Stomach (tissue), 9 donors: ENCODE results near the gene FAM120A. TPM values are rescaled to one million over a fixed set of nuclear protein-coding genes. Genes with fewer than 3 reads are reported as not detected.

ENCODE experiments used
- DNase-seq, 2 donors: peaks; one replicate each; pipeline versions ENCODE4 v3.0.0 to v3.0.0-alpha.2; 2013 to 2019
- H3K27ac ChIP-seq, 5 donors: fragments of 200-600 bp in 4 of 5; sonication (generic) in 4 of 5; one replicate each; pipeline ENCODE4 v1.5.1; 2013 to 2019; ENCODE audit warnings: mild to moderate bottlenecking in 1 of 5, moderate library complexity in 1 of 5
- H3K27me3 ChIP-seq, 3 donors: fragments of 200-600 bp; sonication (generic); one replicate each; pipeline ENCODE4 v1.5.1; 2017 to 2019; ENCODE audit warnings: mixed run types in 1 of 3
- H3K36me3 ChIP-seq, 4 donors: fragments of 200-600 bp; sonication (generic); 1 replicate in 3 of 4; 2 replicates in 1 of 4; pipeline ENCODE4 v1.5.1; 2016 to 2019
- H3K4me1 ChIP-seq, 4 donors: fragments of 200-600 bp; sonication (generic); one replicate each; pipeline ENCODE4 v1.5.1; 2016 to 2019
- H3K4me3 ChIP-seq, 4 donors: fragments of 200-600 bp; sonication (generic) in 3 of 4; one replicate each; pipeline ENCODE4 v1.5.1; 2016 to 2019; ENCODE audit warnings: mild to moderate bottlenecking in 1 of 4
- H3K9me3 ChIP-seq, 4 donors: fragments of 200-600 bp; sonication (generic); one replicate each; pipeline ENCODE4 v1.5.1; 2016 to 2019
- CTCF ChIP-seq, 7 experiments: fragments of 450-650 bp in 4 of 7; fragments of 200-600 bp in 3 of 7; sonication (generic) in 3 of 7; IDR thresholded peaks; one replicate each; pipeline ENCODE4 v1.5.1; 2016 to 2019; ENCODE audit warnings: antibody characterized with exemption in 7 of 7, control low read depth in 2 of 7, mild to moderate bottlenecking in 1 of 7
- EP300 ChIP-seq: sonication (generic); formaldehyde crosslinking; IDR thresholded peaks from one replicate; pipeline ENCODE4 v1.6.1; 2017; ENCODE audit warnings: antibody characterized with exemption
- POLR2A ChIP-seq, 4 donors: fragments of 450-650 bp; IDR thresholded peaks; one replicate each; pipeline ENCODE4 v1.6.1; 2016; ENCODE audit warnings: antibody characterized with exemption in 4 of 4, control low read depth in 2 of 4, mild to moderate bottlenecking in 1 of 4, moderate library complexity in 1 of 4
- POLR2AphosphoS5 ChIP-seq, 3 donors: sonication (generic); formaldehyde crosslinking; IDR thresholded peaks; one replicate each; pipeline ENCODE4 v1.6.1; 2016; ENCODE audit warnings: antibody characterized with exemption in 3 of 3
- WGBS, 5 donors: extraction: QIAGEN DNeasy Blood & Tissue Kit in 3 of 5; methylation state at CpG; one replicate each; pipeline versions ENCODE4 v1.1.5 to v1.1.7; 2013 to 2018; 5-methylcytosine and 5-hydroxymethylcytosine counted together
- intact Hi-C: fragments of 100-400 bp; cut with DNase I; formaldehyde crosslinking; loops from one replicate; pipeline ENCODE4 v1.15.1; 2023; ENCODE audit warnings: low total_unique reads
- polyA plus RNA-seq, 3 donors: library from polyadenylated mRNA; stranded (reverse); fragments of 200-250 nt; gene quantifications; one replicate each; pipeline ENCODE4 v1.2.3, GENCODE V29; 2013
- total RNA-seq, 5 donors: library from RNA; depleted of rRNA; stranded (reverse); fragments of >200 nt; gene quantifications; one replicate each; pipeline versions ENCODE4 v1.1.0 to v1.2.3, GENCODE V29; 2014 to 2016
- donor health status: healthy with polysubstance abuse.
- donor health status: Bipolar disorder and iron deficiency.
- donor health status: healthy.

FAM120A gene
- total and polyA plus RNA-seq, 8 donors: 35.8 to 192 (median 92.1) TPM

GRCh38 chr9:93456504-93456903 is 5.0 kb downstream of the FAM120A start:
- peak in 1 of 2 donors; percentile 61 for DNase-seq
- Histone ChIP-seq H3K27ac (peak overlapping the region in 3 of 5 donors; percentile 95 to 97 (median 97)), H3K9me3 (no peaks in the 10 kb centered on the region), H3K27me3 (no peaks in the 10 kb centered on the region), H3K4me3 (no peak overlapping the region), H3K4me1 (peaks cover 43 to 78% (median 65%) of the 10 kb centered on the region in 4 donors), H3K36me3 (no peaks in the 10 kb centered on the region)
- 33 to 67% (median 51%) methylated on average over 2 of the region's 2 CpGs for WGBS, 5 donors
- no peak for TF ChIP-seq EP300
- TF ChIP-seq POLR2A (IDR thresholded peaks at IDR 0.05): no peak
- TF ChIP-seq POLR2AphosphoS5 (IDR thresholded peaks at IDR 0.05): peak in 1 of 3 donors; percentile 17
- intact Hi-C loops: no loop called here

GRCh38 chr9:93457006-93457405 is 5.5 kb downstream of the FAM120A start:
- Histone ChIP-seq H3K27ac (peak overlapping the region in 3 of 5 donors; percentile 95 to 97 (median 97)), H3K36me3 (no peaks in the 10 kb centered on the region), H3K27me3 (no peaks in the 10 kb centered on the region), H3K4me1 (peaks cover 45 to 83% (median 67%) of the 10 kb centered on the region in 4 donors), H3K9me3 (no peaks in the 10 kb centered on the region), H3K4me3 (no peak overlapping the region)
- intact Hi-C loops: no loop called here
- TF ChIP-seq CTCF (IDR thresholded peaks at IDR 0.05) (no peak), POLR2AphosphoS5 (IDR thresholded peaks at IDR 0.05) (no peak), POLR2A (IDR thresholded peaks at IDR 0.05) (no peak), EP300 (no peak)
- 61 to 86% (median 74%) methylated on average over 1 of the region's 1 CpG for WGBS, 5 donors
- DNase-seq: no peak

- Histone ChIP-seq H3K4me1 (peaks cover 48 to 99% (median 77%) of the 10 kb centered on the region in 4 donors), H3K4me3 (no peak overlapping the region), H3K27me3 (no peaks in the 10 kb centered on the region), H3K9me3 (no peaks in the 10 kb centered on the region), H3K27ac (peak overlapping the region in 1 of 5 donors; percentile 97), H3K36me3 (no peaks in the 10 kb centered on the region)
- no peak for DNase-seq
- TF ChIP-seq POLR2A (IDR thresholded peaks at IDR 0.05): no peak
- TF ChIP-seq POLR2AphosphoS5 (IDR thresholded peaks at IDR 0.05): no peak
- no peak for TF ChIP-seq CTCF (IDR thresholded peaks at IDR 0.05)
- no peak for TF ChIP-seq EP300
- intact Hi-C loops: no loop called here
- WGBS, 5 donors: 78 to 91% (median 89%) methylated on average over 4 of the region's 4 CpGs
Measured at GRCh38 chr9:93458712-93459111, 7.2 kb downstream of the FAM120A start.

- no peak for TF ChIP-seq POLR2AphosphoS5 (IDR thresholded peaks at IDR 0.05)
- no peak for TF ChIP-seq POLR2A (IDR thresholded peaks at IDR 0.05)
- no peak for TF ChIP-seq EP300
- TF ChIP-seq CTCF (IDR thresholded peaks at IDR 0.05): no peak
- no peak for DNase-seq
- no peaks in the 10 kb centered on the region for H3K27me3 ChIP-seq
- H3K4me3 ChIP-seq: no peak overlapping the region
- peak overlapping the region in 1 of 5 donors; percentile 3 for H3K27ac ChIP-seq
- H3K9me3 ChIP-seq: no peaks in the 10 kb centered on the region
- no peaks in the 10 kb centered on the region for H3K36me3 ChIP-seq
- intact Hi-C loops: no loop called here
- H3K4me1 ChIP-seq: peaks cover 45 to 99% (median 77%) of the 10 kb centered on the region in 4 donors
Measured at GRCh38 chr9:93459432-93459847, 8.0 kb downstream of the FAM120A start.

GRCh38 chr9:93460689-93461413 is 9.4 kb downstream of the FAM120A start:
- TF ChIP-seq EP300 (no peak), CTCF (IDR thresholded peaks at IDR 0.05) (no peak), POLR2AphosphoS5 (IDR thresholded peaks at IDR 0.05) (no peak), POLR2A (IDR thresholded peaks at IDR 0.05) (no peak)
- Histone ChIP-seq H3K36me3 (no peaks in the 10 kb centered on the region), H3K27me3 (no peaks in the 10 kb centered on the region), H3K4me3 (no peak overlapping the region), H3K4me1 (peaks cover 46 to 99% (median 76%) of the 10 kb centered on the region in 4 donors), H3K9me3 (no peaks in the 10 kb centered on the region), H3K27ac (no peak overlapping the region)
- DNase-seq: no peak
- intact Hi-C loops: no loop called here
- WGBS, 5 donors: 78 to 90% (median 86%) methylated on average over 3 of the region's 3 CpGs
